ENCODE results near the gene EMC8.

- TF ChIP-seq EZH2 (IDR thresholded peaks at IDR 0.05; ENCODE audit: borderline replicate concordance, low read depth, low read length, poor library complexity, severe bottlenecking) (no peak), CTCF (conservative IDR thresholded peaks at IDR 0.05; ENCODE audit: low read depth, low read length) (no peak)
Observed at GRCh38 chr16:85761861-85762260, 37.5 kb downstream of the EMC8 start.
